Activated naive CD8-positive, alpha-beta T cell treated with anti-CD3 and anti-CD28 coated beads, Interleukin-2, amount 50 U/mL, for 16 hours (primary cell): ENCODE measurements around the gene EME2.

Experiments used
- DNase-seq: peaks from one replicate; pipeline ENCODE4 v3.0.0-alpha.2; 2020; ENCODE audit warnings: low read depth, low spot score

The EME2 gene

DNA sequence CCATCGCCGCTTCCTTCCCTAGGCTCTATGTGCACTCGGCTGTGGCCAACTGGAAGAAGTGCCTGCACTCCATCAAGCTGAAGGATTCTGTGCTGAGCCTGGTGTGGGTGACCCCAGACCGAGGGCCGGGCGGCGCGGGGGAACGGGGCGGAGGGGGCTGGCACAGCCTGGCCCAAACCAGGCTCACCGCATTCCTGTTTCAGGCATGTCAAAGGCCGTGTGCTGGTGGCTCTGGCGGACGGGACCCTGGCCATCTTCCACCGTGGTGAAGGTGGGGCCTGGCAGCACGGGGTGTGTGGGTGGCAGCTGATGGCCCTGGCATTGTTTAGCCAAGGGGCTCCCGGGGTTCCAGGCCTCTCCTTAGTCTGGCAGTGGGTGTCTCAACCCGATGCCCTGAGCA lies 5.9 kb upstream of the EME2 start:
- DNase-seq = no peak

DNA sequence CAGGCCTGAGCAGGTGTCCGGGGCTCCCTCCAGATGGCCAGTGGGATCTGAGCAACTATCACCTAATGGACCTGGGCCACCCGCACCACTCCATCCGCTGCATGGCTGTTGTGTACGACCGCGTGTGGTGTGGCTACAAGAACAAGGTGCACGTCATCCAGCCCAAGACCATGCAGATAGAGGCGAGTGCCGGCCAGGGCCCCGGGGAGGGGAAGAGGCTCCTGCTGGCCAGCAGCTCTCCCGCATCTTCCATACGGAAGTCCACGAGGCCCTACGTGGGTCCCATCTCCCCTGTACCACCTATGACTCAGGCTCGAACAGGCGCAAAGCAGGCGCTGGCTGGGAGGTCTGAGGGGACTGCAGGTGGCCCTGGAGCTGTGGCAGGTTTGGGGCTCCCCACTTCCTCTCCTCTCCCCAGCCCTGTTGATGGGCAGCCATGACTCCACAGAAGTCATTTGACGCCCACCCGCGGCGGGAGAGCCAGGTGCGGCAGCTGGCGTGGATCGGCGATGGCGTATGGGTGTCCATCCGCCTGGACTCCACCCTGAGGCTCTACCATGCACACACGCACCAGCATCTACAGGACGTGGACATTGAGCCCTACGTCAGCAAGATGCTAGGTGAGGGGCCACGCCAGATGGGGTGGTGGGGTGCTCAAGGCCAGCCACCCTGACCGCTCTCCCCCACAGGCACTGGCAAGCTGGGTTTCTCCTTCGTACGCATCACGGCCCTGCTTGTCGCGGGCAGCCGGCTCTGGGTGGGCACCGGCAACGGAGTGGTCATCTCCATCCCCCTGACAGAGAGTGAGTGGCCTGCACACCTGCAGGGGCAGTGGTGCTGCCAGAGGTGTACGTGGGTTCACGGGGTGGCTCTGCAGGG lies 5.3 kb upstream of the EME2 start:
- DNase-seq = no peak

DNA sequence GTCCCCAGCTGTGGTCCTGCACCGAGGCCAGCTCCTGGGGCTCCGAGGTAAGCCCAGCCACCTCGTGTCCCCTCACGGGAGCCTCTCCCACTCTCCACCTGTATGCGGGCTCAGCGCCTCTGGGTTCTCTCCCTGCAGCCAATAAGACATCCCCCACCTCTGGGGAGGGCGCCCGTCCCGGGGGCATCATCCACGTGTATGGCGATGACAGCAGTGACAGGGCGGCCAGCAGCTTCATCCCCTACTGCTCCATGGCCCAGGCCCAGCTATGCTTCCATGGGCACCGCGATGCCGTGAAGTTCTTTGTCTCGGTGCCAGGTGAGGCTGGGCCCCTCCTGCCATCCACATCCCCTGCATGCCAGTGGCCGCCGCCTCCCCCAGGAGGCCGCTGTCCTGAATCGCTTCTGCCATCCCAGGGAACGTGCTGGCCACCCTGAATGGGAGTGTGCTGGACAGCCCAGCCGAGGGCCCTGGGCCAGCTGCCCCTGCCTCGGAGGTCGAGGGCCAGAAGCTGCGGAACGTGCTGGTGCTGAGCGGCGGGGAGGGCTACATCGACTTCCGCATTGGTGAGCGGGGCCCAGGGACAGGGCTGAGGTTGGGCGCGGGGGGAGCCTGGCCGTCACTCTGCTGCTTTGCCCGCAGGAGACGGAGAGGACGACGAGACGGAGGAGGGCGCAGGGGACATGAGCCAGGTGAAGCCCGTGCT lies 4.4 kb upstream of the EME2 start:
- no peak for DNase-seq

DNA sequence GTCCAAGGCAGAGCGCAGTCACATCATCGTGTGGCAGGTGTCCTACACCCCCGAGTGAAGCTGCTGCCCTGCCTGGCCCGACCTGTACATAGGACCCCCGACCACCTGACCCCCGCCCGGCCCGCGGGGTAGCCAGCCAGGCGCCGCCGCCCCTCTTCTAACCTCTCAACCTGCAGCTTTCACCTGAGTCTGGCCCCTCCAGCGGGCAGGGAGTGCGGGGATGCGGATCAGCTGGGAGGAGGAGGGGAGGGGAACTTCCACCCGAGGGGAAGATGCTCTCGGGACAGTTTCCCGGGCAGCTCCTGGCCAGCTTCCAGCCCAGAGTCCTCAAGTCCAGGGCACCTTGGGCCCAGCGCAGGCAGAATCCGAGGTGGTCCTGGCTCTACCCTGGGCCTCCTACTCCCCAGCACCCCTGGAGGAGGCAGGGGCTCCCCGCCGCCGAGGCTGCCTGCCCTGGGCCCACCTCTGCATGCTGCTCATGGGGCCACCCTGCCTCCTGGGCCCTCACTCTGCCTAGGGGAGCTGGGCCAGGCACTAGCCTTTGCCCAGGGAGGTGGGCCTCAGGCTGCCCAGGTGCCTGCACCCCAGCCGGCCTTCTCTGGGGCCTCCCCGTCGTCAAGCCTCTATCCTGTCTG lies 3.7 kb upstream of the EME2 start:
- DNase-seq = no peak

DNA sequence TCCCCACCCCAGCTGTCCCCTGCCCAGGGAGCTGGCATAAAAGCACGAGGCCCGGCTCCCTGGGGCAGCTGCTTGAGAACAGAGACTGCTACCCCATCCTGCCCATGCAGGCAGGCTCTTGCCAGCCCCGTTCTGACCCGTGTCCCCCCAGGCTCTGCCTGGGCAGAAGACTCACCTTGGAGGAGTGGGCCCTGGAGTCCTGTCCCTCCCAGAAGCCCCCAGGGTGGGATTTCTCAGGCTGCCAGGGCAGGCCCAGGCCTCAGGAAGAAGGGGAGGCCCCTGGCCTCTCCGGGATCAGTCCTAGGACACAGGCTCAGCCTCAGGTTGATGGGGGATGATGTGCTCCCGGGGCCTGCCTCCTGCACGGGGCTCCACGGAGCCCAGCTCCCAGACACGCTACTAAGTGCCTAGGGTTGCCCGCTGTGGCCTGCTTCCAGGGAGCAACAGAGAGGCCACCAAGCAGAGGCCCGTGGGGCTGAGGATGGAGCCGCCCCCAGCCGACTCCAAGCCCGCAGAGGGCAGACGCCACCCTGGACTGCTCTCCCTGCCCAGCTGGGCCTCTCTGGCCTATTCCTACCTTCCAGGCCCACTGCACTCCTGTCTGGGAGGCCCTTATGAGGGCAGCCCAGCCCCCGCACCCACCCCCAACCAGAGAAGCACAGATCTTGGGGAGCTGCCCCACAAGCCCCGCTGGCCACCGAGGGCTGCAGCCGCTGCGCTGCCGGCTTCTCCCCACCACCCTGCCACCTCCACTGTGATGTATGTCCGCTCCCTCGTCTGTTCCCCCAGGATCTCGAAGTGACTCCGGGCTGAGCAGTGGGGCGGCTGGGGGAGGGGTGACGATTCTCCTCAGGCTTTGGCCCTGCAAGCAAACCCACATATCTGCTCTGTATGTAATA lies 3.0 kb upstream of the EME2 start:
- no peak for DNase-seq

DNA sequence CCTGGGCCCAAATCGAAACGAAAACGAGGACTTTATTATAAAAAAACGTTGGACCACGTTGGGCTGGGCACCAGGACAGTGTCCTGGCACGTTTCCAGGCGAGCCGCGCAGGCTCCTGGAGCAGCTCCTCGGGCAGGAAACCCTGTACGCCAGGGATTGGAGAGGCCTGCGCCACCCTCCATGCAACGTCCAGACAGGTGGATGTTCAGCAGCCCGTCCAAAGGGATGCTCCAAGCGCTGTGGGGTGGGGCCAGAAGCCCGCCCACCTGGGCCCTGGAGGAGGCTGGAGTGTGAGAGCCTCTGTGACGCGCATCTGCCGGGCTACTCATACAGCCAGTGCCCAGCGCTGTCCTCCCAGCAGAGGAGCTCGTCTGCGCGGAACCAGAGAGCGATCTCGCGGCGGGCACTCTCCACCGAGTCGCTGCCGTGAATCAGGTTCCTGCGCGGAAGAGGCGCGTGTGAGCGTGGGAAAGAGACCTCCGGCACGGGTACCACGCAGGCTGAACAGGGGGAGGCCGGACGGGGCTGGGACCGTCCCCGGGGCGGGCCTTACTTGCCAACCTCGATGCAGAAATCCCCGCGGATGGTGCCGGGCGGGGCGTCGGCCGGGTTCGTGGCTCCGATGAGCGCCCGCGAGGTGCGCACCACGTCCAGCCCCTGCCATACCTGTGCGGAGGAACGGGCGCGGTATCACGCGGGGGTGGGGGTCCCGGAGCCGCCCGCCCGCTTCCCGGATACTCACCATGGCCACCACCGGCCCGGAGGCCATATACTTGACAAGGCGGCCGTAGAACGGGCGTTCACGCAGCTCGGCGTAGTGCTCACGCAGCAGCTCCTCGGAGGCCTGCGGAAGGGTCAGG lies 2.1 kb upstream of the EME2 start:
- DNase-seq = no peak

DNA sequence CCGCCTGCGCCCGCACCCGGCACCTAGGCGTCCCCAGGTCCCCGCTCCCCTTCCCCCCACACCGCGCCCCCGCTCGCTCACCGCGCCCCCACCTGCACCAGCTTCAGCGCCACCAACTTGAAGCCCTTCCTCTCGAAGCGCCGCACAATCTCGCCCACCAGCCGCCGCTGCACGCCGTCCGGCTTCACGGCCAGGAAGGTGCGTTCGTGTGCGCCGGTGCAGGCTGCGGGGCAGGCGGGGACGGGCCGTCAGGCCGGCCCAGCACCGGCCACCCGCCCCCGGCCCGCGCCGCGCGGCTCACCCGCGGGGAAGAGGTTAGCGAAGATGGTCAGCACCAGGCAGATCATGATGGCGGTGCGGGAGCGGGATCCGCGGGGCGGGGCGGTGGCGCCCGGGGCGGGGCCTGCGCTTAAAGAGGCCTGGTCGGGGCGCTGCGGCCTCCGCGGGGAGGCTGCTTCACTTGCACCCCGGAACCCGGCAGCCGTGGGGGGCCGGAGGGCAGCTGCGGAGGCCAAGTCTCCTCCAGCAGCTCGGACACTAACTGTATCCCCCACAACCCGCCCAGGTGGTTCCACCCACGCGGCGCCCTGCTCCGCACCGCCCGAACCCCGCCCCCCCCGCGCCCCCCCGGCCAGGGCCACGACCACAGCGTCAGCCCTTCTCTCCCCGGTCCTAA lies 1.3 kb upstream of the EME2 start, which contains the start of gene NME3:
Gene NME3, minus strand, starts transcription at position 356 of the 676 bp plus-strand sequence. Its CDS starts 9 bp downstream, at position 347.
- DNase-seq = peak; percentile 47

DNA sequence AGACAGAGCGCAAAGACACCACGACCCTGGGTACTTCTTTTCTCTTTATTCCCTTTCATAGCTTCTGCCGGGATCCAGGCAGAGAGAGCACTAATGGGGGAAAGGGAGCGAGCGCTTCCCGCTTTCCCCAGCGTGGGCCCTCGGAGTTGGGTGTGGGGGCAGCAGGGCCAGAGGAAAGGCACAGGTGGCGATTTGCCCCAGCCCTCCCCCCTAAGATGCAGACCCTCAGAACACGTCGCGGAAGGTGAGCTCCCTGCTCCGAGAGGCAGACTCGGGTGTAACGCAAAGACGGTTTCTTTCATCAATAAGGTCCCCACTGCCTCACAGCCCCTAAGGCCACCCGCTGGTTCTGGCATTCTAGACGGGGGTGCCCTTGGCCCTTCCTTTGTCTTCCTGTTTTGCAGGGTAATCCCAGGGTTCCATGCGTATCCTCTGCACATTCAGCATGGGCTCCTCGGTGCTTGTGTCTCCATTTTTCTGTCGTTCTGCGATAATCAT lies 697 bp upstream of the EME2 start:
- no peak for DNase-seq

DNA sequence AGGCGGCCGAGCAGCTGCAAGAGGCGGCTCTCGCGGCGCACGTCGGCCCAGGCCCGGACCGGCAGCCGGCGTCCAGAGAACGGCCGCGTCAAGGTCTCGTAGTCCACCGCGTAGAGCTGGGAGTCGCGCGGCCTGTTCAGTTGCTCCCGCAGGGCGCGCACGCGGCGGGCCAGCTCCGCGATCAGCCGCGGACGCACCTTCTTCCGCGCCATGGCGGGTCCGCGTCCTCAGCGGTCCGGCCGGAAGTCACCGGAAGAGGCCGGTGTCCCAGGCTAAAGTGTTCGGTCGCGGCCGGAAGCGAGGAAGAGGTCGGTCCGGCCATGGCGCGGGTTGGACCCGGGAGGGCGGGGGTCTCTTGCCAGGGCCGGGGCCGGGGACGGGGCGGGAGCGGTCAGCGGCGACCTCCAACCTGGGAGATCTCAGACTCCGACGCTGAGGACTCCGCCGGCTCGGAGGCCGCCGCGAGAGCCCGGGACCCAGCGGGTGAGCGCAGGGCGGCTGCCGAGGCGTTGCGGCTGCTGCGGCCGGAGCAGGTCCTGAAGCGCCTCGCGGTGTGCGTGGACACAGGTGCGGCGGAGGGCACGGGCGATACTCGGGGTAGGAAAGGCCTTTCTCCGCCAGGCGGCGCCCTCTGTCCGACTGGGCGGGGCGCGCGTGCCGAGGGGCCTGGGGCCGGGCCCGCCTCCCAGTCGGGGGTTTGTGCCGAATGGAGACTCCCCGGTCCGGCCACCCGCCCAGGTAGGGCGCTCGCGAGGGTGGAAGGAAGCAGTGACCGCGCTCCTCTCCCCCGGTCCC lies 495 bp downstream of the EME2 start, which contains the start of gene MRPS34:
Gene MRPS34, minus strand, starts transcription at position 227 of the 795 bp plus-strand sequence. Its CDS starts 15 bp downstream, at position 212.
- peak; percentile 50 for DNase-seq

DNA sequence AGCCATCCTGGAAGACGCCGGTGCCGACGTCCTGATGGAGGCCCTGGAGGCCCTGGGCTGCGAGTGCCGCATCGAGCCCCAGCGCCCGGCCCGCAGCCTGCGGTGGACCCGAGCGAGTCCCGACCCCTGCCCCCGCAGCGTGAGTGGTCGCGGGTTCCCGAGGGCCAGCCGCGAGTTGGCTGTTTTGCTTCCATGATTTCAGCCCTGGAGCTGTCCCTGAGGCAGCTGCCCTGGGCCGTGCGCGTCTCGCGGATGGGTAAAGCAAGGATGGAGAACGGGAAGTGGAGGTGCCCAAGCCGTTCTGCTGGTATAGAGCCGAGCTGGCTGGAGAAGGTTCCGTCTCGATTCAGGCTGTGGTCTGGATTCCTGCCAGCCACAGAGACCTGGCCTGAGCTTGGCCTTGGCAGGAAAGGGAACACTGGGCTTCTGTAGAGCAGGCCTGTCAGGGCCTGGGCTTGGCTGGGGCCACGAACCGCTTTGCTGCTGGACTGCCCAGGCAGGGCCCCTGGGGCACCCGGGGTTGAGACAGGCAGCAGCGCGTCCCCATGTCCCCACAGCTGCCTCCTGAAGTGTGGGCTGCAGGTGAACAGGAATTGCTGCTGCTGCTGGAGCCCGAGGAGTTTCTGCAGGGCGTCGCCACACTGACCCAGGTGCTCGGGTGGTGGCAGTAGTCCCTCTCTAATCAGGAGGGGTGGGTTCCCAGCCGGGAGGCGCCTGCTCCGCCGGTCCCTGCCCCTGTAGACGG lies 1.3 kb downstream of the EME2 start:
- no peak for DNase-seq

DNA sequence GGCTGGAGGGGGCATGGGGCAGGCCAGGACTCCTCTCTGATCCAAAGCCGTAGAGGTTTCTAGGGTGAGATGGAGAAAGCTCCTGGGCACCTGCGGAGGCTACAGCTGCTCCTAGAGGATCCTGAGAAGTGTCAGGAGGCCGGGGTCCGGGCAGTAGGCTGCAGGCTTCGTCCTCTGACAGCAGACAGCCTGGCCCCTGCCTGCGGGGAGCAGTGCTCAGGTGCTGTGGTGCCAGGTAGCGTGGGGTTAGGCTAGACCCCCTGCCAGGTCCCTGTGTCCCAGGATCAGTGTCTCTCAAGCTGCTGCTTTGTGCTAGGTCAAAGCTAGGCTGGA lies 1.8 kb downstream of the EME2 start:
- no peak for DNase-seq

DNA sequence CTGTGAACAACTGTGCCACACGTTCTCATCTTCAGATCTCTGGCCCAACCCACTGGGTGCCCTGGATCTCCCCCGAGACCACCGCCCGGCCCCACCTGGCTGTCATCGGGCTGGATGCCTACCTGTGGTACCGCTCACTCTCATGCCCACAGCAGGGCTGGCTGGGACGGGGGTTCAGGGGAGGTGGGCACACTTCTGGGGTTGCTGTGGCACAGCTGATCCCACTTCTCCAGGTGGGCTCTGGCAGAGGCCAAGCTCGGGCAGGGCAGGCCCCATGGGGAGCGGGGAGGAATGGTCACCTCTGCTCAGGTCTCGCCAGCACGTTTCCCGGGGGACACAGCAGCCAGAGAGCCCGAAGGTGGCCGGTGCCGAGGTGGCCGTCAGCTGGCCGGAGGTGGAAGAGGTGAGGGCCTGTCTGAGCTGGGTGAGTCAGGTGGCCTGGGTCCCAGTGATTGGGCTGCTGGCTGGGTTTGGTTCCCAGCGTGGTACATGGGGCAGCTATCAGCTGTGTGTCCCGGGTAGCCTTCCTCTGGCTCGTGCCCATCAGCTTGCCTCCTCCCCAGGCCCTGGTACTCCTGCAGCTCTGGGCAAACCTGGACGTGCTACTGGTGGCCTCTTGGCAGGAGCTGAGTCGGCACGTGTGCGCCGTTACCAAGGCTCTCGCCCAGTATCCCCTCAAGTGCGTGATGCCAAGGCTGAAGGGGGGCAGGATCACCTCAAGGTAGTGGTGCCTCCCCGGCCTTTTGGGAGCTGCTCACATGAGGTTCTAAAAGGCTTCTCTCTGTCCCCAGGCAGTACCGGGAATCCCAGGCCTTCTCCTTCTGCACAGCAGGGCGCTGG lies 2.6 kb downstream of the EME2 start:
- DNase-seq = no peak

DNA sequence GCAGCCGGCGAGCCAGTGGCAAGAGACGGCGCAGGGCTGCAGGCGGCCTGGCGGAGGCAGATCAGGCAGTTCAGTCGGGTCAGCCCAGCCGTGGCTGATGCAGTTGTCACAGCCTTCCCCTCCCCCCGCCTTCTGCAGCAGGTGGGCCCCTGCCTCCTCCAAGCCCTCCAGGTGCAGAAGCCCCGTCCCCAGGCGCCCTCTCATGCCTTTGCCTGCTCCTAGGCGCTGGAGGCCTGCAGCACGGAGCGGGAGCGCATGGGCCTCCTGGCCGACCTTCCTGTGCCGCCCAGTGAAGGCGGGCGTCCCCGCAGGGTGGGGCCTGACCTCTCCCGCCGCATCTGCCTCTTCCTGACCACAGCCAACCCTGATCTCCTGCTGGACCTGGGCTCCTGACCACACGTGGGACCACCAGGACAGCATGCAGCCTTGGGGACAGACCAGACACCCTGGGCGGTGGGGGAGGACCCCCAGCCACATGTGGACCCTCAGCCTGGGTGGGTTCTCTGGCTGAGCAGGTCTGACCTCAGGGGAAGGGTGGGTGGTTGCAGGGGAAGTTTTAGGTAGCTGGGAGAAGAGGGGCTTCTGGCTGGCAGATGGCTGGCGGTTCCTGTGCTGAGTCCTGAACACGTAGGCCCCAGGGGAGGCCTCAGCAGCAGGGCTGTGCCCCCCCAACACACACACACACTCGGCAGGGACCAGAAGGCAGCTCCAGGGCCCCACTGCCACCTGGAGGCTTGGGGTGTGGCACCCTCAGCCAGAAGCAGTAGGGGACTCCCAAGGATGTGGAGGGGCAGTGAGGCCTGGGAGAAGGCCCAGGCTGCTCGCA lies 3.4 kb downstream of the EME2 start:
- no peak for DNase-seq

DNA sequence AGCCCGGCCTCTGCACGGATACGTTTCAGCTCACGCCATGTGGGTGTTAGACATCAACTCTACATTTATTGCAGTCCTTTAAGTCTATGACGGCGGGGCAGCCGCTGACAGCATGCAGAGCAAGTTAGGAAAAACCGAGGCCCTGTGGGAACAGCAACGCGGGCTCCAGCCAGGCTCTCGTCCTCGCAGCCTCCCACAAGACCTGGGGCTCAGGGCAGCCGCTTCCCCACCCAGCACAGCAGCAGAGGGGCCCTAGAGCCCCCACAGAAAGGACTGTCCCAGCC lies 4.0 kb downstream of the EME2 start:
- no peak for DNase-seq

DNA sequence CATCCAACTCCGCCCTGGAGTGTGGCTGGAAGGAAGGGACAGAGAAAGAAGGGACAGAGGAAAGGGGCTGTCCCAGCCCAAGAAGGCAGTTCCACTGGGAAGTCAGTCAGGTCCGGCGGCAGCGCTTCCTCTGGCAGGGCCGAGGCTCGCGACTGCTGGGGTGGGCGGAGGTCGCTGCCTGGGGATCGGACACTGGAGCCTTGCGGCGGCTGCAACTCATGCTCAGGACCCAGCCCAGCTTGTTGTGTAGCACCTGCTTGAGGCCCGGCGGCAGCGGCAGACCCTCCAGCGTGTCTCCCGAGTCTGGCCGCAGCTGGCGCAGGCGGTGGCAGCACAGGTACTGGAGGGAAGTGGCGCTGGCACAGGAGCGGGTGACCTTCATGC lies 4.4 kb downstream of the EME2 start:
- DNase-seq = no peak

DNA sequence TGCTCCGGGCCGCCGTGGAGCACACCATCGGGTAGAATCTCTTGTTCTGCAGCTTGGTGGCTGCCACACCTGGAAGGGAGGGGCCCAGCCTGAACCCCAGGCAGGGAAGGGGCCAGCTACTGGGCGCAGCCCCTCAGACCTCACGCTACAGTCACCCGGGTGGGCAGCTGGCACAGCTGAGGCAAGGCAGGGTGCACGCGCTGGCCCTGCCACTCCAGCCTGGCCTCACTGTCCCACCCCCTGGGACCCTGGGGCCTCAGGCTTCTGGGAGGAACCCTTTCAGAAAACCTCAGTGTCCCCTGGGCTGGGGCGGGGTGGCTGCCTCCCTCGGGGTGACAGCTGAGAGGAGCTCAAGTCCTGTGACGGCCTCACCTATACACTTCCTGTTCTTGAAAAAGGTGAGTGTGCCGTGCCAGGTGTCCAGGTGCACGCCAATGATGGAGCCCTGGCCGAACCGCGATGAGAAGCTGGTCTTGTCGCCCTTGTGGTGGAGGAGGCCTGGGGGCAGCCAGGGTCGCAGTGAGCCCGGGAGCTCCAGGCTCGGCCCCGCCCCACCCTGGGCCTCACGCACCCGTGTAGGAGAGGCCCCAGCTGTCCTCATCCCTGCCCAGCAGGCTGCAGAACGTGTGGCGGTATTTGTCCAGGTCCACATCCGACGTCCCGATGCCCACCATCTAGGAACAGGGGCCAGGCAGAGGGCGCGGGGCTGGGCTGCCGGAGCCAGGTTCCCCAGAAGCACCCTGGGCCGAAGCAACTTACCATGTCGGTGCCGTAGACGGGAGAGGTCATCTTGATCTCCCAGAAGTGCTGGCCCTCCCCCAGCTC lies 5.0 kb downstream of the EME2 start:
- DNase-seq = no peak
